ENCODE data around the gene BOLL.

- TF ChIP-seq CTCF (IDR thresholded peaks at IDR 0.05) (no peak), POLR2A (IDR thresholded peaks at IDR 0.05) (no peak)
These were observed 8.3 kb upstream of the BOLL start for GRCh38 chr2:197793456-197793855.
